Activated CD4-positive, CD25-positive, alpha-beta regulatory T cell treated with anti-CD3 and anti-CD28 coated beads, Interleukin-2, amount 50 U/mL, for 16 hours (primary cell): ENCODE measurements around the gene NHSL2.
A peak's percentile ranks its signal among the peaks of the same experiment; 100 is the strongest.

Source experiments
- DNase-seq: peaks from one replicate; pipeline ENCODE4 v3.0.0-alpha.2; 2020; ENCODE audit warnings: low read depth, low spot score

NHSL2 gene

DNA sequence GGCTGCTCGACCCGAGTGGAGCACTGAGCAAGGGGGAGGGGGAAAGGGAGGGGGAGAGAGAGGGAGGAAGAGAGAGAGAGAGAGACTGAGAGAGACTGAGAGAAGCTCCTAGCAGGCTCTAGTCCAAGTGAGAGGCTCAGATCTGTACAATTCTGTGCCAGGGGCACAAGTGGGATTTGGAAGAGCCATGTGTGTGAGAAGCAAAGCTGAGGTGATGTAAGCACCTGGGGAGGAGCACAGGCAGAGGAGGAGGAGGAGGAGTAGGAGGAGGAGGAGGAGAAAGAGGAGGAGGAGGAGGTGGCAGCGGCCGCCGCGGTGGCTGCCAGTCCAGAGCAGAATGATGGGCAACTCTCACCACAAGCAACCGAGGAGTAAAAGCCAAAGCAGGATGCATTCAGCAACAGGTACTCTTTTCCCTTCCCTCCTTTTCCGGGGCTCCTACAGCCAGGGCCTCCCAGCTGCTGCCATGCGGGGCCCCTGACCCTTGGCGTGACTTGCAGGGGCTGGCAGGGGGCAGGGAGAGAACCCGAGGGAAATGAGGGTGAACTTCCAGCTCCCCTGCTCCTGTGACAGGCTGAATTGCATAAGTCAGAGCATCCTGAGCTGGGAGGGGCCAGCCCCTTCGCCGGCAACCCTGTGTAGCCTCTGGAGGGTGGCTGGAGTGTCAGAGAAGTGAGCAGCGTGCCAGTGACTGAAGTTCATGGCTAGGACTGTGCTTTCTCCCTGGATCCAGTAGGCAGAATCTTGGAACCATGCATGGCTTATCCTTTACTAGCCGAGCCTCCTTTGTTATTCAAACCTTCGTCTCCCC is 158.9 kb downstream of the NHSL2 start:
- DNase-seq, result no peak

DNA sequence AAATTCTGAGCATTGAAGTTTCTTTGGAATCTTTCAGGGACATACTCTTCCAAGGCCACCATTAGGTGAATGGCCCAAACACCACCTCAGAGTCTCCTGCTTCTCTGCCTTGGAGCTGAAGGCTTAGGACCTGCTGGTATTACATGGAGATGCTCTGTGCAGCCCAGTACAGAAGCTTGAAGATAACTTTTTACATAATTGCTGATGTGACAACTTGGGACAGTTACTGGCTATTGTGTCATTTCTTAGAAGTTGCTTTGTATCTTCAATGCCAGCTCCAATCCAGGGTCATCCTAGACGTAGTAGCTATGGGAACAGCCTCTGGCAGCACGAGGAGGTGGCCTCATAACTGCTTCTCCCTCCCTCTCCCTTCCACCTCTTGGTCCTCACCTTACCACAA is 160.6 kb downstream of the NHSL2 start:
- DNase-seq, result no peak

DNA sequence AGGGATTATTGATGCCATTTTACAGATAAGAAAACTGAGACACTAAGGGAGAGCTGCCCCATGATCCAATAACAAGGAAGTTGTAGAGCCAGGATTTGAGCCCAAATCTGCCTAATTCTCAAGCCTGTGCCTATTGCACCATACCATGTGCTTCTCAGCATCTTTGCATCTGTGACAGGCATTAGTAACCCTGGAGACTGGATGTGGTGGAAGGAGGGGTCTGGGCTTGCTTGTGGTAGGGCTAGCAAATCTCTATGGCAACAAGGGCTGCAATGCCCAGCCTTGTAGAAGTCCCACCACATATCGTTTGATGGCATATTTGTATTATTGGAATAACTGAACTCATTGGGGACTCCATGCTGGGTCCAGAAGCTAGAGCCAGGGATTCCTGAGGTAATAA is 163.0 kb downstream of the NHSL2 start:
- no peak for DNase-seq

DNA sequence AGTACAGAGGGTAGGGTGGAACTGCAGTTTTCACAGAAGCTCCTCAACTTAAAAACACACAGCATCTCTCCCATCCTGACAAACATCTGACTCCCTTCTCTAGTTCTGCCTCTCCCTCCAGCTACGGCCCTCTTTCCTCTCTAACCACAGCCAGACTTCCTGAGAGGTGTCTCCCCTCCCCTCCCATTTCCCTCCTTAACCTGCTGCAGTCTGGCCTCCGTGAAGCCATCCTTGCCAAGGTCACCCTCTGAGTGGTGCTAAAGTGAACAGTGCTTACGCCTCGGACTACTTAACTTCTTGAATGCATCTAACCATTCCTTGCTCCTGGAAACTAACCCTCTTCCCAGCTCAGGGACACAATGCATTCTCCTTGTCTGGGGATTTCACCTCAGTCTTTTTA is 167.8 kb downstream of the NHSL2 start:
- no peak for DNase-seq

DNA sequence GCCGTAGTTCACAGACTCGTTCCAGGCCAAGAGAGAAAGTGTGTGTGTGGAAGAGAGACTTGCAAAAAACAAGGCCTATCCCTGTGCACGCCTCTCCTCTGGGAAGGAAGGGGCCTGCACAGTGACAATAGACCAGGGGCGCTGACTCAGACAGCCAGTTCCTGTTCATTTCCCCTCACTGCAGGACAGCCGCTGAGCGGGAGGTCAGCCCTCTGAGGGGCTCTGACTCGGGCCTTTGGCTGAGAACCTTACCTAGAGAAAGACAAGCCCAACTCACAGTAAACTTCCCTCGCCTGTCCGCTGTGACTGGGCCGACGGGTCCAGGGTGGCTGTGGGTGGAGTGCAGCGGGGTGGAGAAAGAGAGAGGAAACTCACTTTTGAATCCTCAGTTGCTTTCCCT is 169.0 kb downstream of the NHSL2 start:
- DNase-seq, result no peak

DNA sequence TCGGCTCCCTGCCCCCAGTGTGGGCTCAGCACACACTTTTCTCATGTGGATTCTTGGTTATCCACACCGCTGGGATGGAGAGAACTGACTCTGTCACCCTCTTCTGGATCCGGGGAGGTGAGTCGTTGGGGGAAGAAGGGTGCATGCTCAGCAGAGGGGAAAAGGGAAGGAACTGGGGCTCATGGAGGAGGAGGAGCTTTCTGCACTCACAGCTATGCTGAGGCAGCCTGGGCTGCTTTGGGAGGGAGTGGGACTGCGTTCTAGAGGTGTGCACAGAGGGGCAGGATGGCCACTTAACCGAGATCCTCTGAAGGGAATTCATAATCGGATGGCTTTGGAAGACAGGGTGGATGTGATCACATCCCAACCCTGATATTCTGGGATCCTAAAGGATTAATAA is 169.5 kb downstream of the NHSL2 start:
- no peak for DNase-seq

DNA sequence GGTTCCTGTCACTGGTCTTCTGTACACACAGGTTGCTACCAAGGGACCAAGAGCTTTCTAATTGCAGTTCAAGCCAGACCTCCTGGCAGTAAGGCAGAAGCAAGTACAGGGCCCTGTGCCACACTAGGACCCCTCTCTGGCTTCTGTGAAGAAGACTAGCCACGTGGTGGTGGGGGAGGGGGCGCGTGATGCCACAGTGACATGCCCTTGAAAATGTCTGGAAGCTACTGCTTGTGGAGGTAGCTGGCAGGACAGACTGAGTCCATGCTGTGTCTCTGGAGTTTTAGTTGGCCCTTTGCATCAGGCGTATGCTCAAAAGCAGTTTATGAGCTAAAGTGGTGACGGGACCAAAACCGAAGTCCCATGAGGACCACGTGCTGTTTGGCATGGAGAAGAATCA is 170.2 kb downstream of the NHSL2 start:
- DNase-seq, result no peak

DNA sequence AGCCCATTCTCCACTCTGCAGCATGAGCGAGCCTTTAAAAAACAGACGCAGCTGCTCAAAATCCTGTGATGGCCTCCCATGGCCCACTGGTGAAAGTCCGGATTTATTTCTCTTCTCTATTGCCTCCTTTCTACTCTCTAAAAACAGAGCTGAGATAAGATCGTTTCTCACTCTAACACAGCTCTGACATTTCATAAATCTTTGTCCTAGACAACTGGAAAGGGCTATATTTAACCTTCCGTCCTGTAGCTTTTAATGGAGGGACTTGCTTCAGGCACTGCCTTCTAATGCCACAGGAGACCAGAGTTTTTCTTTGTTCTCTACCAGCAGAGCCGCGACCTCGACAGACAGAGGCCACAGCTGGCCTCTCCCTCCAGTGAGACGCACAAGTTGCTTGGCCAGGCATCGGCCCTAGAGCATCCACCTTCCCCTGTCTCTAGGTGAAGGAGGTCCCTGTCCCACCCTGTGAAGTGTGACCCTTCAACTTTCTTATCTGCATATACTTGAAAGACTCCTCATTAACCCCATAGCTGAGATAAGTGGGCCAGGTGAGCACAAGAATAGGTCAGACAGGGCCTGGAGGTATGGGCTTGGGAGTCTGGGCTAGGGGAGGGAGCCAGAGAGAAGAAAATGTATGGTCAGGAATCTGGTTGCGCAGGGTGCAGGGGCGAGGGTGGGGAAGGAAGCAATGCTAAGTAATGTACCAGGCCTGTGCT is 171.1 kb downstream of the NHSL2 start:
- DNase-seq, result no peak

DNA sequence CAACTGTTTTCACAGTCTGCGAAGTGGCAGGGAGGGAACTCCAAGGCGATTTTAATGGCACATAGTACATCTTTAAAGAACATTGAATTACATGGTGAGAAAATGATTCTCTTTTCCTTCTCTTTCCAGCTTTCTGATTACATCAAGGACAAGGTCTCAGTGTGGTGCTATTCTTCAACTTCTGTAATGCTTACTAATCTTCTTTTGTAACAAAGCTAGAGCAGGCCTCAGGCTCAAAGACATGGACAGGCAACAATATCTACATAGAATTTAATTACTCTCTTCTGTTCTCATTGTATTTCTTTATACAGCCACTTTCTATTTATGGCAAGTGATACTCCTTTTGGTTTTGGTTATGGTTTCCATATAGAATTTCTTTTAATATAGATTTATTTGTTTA is 172.6 kb downstream of the NHSL2 start:
- no peak for DNase-seq

DNA sequence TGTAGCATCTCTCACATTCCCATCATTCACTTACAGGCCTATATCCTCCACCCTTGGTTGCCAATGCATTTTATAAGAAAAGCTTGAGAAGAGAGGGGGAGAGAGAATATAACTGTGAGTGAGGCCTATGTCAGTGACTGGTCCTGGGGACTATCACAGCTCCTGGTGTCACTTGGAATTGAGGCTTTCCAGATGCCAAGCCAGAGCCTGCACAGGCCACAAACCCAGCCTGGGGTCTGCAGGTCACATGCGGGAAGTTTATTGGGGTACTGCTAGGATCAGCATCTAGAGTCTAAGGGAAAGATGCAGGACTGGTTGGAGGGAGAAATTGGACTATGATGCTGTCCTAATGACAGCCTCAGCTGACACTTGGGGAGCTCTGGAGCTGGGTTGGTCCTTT is 173.5 kb downstream of the NHSL2 start:
- no peak for DNase-seq

DNA sequence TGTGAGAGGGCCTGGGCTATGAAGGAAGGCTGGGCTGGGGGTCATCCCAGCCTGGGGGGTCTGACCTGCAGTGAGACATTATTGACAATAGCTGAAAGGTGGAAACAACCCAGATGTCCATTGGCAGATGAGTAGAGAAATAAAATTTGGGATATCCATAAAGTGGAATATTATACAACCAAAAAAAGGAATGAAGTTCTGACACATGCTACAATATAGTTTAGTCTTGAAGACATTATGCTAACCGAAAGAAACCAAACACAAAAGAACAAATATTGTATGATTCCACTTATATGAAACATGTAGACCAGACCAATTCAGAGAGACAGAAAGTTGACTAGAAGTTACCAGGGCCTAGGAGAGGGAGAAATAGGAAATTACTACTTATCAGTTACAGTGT is 176.3 kb downstream of the NHSL2 start:
- DNase-seq, result no peak

DNA sequence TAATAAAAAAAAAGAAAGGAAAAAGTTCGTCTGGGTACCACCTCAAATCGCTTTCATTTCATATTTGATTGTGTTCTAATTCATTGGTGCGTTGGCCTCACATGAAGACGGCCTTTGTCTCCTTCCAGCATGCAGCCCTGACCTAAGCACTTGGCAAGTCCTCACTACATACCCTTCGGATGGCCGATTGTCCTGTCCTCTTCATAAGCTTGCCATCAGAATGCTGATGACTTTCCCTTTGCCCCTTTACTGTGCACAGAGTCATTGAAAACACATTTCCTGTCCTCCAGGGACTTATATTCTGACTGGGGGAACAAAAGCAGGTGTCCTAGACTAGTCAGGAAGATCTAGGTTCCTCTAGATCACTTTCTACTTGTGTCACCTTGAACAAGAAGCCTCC is 178.1 kb downstream of the NHSL2 start:
- DNase-seq, result no peak

DNA sequence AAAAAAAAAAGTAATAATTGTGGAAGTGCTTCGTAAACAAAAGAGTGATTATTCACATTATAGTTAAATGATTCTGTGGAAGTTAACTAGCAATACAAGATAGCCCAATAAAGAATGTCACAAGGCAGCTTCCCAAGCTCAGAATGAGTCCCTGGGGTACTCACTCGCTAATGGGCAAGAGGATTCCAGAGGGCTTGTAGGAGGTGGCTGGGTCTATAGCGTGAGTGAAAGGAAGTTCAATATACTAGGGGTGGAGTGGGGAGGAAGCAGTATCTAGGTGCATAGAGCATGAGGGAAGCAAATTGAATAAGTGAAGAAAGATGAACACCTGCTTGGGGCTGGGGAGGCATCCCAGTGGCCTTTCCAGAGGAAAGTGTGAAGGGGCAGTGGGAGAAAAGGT is 178.6 kb downstream of the NHSL2 start:
- DNase-seq, result no peak

DNA sequence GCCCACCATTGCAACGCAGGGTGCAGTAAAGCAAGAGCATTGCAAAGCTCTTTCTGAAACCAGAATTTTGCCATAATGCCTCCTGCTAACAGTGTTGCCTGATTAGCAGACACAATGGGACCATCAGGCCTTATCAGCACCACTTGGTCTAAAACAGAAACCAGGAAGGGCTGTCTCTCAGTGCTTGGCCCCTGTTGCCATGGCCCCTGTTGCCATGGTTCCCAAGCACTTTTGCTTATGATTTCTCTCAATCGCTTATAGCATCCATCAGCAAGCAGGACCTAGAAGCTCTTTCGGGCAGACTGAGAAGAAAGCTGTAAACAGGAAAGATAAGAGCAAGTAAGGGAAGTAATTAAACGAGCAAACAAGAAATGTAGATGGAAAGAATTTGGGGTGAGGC is 184.2 kb downstream of the NHSL2 start:
- peak; percentile 17 for DNase-seq

DNA sequence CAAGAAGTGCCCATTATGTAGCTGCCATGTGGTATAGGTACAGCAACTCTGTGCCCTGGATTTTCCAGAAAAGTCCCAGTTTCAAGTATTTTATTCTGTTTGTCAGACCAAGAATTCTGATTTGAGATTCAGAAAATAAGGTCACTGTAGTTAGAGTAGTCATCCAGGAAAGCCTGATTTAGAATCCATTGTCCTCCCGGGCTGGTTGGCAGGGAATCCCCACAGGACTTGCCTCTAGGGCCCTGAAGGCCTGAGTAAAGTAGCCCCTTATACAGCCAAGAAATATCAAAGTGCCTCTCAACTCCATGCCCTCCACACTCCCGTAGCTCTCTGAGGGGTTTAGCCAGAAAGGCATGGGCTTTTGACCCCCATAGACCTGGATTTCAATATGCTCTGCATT is 184.7 kb downstream of the NHSL2 start:
- DNase-seq, result no peak

DNA sequence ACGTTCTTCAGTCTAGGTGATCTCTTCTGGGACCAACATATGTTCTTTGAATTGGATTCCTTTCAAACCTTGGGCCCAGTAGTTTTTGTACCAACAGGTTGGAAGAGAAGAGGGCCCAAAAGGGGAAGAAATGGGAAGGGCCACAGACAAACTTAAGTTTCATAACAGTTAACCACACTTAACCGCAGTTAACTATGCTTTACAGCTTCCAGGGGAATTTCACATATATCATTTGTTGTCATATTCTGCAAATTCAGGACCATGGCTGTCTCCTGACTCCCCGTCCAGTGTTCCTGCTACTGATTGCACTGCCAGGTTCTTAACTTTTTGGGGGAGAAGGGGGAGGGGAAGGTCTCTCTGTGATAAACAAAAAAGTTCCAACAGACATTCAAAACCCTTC is 186.5 kb downstream of the NHSL2 start:
- DNase-seq, result no peak

DNA sequence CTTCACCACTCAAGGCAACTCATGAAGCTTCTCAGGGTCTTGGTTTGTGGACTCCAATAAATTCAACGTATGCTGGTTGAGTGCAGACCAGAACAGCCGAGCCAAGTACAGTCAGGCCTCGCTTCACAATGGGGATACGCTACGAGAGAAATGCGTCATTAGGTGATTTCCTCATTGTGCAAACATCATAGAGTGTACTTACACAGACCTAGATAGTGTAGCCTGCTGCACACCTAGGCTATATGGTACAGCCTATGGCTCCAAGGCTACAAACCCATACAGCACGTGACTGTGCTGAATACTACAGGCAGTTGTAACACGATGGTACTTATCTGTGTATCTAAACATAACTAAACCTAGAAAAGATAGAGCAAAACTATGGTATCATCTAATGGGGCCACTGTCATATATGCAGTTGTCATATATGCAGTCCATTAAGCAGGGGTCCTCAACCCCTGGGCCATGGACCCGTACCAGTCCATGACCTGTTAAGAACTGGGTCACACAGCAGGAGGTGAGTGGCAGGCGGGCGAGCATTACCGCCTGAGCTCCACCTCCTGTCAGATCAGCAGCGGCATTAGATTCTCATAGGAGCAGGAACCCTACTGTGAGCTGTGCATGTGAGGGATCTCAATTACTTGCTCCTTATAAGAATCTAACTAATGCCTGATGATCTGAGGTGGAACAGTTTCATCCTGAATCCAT is 189.6 kb downstream of the NHSL2 start:
- no peak for DNase-seq

DNA sequence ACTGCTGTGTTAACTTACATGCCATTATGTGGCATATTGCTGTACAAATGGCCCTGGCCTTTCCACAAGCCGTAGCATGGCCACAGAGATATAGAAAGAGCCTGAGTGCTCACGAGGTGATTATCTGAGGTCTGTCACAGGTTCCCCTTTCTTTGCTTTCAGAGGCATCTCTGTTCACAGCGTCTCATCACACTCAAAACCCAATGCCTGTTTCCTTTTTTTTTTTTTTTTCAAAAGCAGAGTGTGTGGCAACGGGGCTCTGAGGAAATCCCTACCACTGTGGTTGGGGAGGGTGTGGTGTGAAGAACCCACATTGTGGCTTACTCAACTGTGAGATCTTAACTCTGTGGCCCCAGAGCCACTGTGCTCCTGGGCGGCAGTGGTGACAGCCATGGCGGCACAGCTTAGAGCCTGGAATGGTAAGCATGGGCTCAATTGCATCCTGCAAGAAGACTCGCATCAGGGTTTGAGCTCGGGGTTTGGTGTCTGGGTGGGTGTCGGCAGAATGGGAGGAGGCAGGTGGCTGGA is 190.2 kb downstream of the NHSL2 start:
- DNase-seq, result peak; percentile 17

DNA sequence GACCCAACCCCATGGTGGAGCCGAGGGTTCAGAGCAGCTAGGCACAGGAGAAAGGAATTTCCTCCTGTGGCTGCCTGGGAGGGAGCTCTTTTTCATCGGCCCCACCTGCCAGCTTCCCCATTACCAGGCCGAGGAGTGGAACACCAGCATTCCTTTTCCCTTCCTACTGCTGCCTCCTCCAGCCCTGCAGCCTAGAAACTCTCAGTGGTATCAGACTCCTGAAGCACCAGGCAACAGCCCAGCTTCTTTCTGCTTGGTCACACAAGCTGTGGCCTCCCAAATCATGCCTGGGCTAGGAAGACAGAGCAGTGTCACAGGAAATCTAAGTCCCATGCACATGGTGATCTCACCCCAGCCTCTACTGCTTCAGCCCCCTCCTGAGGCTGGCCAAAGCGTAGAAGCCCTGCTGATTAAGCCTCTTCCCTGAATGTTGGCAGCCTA is 191.0 kb downstream of the NHSL2 start:
- no peak for DNase-seq

DNA sequence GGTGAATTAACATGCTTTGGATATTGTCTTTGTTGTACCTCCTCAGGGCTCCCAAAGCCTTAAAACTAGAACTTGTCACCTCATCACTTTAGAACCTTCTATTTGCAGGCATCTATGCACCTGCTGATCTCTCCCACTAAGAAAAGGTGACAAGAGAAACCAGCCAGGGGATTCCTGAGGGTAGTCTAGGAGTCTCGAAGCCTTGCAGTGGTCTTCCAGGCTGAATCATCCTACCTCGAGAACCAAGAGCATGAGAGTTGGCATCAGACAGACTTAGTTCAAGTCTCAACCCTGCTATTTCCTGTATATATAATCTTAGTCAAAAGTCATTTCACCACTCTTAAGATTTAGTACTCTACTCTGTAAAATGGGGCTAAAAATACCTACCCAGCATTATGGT is 191.5 kb downstream of the NHSL2 start:
- no peak for DNase-seq

DNA sequence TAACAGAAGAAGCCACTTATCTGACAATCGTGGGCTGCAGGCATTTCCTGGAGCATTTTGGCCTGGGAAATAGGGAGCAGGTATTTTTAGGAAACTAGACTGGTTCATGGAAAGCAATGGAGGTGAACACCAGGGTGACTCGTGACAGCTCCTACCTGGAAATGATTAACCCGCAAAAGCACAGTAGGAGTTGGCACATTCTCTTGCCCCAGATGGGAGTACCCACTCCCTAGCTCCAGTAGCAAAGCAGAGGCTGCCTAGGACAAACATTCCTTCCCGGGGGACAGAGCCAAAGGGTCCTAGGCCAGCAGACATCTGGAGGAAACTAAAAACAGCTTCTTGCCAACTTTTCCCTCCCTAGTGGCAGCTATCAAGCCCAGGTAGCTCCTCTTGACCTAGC is 192.1 kb downstream of the NHSL2 start:
- DNase-seq, result no peak

DNA sequence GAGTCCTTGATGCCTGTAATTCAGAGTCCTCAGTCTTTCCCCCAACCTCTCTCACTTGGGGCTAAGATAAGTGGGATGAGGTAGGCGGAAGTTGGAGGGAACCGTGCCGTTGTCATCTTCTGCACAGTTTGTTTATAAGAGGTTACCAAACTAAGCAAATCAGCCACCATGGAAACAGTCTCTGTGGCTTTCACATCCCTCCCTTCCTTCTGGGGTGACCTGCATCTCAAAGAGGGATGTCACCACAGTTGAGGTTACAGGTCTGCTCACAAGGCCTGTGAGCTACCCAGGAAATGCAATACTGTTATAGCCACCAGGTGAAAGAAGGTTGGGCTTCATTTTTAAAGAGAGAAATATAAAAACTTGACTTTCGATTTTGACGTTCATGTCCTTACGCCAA is 194.8 kb downstream of the NHSL2 start:
- DNase-seq, result peak; percentile 12
